GM12872 (cell line): Measurements from ENCODE around the gene PIK3R6.

ENCODE experiments used
- CTCF ChIP-seq: IDR thresholded peaks from 3 replicates; pipeline ENCODE4 v1.5.1; 2011; ENCODE audit warnings: low read depth, mild to moderate bottlenecking, low read length, moderate library complexity; ENCODE audit not compliant: insufficient read depth

The PIK3R6 gene

DNA sequence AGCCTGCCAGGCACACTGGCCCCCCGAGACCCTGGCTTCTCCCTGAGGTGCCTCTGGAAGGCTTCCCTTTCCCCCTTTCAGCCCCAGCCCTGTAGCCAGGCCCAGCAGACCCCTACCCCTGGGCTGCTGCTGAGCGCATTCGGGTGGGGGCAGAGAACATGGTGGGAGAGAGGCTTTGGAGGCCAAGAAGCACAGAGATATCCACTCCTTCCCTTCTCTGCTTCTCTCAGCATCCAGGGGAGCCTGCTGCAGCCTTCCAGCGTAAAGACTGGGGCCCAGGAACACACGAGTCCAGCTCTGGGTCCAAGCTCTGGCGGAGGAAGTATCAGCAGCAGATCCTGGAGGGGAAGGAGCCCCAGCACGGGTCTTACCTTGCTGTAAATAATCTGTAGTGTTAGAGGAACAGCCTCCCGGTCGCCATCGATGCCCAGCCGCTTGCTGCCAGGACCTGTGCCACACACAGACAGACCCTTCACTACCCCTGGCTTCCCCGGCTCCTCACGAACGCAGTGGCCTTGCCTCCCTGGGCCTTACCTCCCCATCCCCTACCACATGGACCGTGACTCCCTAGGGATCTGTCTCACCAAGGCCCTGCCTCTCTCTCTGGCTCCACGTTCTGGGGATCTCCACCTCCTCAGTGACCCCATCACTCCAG is 17.0 kb upstream of the PIK3R6 start:
- TF ChIP-seq CTCF, result no peak

DNA sequence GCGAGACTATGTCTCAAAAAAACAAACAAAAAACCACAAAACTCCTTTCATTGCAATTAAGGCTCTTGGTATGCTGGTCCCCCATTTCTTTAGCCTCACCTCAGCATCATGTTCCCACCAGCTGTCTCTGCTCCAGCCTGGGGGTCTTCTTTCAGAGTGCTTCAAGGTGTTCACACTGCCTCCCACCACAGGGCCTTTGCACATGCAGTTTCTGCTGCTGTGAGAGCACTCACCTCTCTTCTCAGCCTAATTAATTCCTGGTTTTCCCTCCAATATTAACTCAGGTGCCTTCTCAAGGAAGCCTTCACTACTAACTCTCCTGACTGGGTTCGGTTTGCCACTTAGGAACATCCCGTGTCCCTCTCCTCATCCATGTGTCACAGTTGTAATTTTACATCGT is 15.9 kb upstream of the PIK3R6 start:
- no peak for TF ChIP-seq CTCF

- TF ChIP-seq CTCF, result no peak
Measured at GRCh38 chr17:8881606-8882005, 14.1 kb upstream of the PIK3R6 start.

DNA sequence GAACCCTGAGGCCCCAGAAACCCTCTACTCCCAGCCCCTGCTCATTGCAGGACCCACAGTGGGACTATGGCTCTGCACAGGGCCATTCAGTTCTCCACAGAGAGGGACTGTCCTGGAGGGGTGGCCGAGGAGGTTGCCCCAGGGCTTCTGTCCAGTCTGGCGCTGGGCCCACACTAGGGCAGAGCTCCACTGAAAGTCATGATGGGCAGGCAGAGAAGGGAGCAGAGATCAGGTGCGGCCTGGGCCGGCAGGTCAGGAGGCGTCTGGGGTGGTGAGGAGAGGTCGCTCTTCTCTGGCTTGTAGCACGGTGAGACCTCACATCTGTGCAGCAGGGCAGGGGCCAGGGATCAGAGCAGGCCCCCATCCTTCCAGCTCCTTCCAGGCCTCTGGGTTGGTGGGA is 13.0 kb upstream of the PIK3R6 start:
- no peak for TF ChIP-seq CTCF

DNA sequence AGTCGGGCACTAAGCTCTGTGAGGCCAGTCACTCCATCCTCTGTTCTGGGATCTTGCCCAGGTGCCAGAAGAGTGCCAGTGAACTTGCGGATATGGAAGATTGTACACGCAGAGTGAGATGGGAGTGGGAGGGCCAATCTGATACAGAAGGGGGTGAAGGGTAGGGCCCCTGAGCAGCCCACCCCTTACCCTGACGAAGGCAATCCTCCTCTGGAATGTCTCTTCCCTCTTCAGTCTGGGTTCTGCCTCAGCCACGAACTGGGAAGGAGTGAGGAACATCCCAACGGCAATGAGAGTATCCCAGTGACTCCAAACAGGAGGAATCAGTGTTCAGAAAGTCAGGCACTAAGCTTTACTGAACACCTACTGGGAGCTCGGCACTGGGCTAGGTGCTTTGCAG is 11.9 kb upstream of the PIK3R6 start:
- no peak for TF ChIP-seq CTCF

DNA sequence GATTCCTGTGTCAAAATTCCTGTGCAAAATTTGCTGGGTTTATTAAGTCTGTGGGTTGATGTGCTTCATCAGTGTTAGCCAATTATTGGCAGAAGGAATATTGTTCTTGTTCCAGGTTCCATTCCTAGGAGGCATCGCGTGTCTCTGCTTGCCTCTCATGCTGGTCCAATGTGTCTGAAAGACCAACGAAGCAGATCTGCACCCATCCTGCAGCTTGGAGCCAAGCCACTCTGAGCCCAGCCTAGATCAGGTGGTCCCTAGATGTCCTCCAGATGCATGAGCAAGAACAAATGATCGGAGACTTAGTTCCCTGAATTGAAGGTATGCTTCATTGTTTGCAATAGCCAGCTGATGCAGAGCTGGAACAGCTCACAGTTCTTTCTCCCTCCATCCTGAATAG is 10.5 kb upstream of the PIK3R6 start:
- no peak for TF ChIP-seq CTCF

DNA sequence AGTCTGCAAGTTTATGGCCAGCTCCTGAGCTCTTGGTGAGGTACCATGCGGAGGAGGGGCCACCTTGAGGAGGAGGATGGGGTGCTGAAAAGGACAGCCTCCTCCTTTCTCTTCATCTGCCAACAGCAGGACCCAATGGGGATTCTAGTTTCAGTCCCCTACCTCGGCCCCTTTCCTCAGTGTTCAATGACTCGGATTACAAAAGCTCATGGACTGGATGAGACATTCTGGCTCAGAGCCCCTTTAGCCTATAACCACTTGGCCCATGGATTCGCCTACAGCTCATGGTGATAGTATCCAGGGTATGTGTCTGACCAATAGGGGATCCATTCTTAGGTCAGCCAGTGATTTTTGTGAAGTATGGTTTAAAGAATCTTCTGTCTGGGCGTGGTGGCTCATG is 8.5 kb upstream of the PIK3R6 start:
- no peak for TF ChIP-seq CTCF
